Measurements from ENCODE around the gene HRCT1.

GRCh38 chr9:35856206-35856605, 49.8 kb upstream of the HRCT1 start:
- TF ChIP-seq, protein P1, sequence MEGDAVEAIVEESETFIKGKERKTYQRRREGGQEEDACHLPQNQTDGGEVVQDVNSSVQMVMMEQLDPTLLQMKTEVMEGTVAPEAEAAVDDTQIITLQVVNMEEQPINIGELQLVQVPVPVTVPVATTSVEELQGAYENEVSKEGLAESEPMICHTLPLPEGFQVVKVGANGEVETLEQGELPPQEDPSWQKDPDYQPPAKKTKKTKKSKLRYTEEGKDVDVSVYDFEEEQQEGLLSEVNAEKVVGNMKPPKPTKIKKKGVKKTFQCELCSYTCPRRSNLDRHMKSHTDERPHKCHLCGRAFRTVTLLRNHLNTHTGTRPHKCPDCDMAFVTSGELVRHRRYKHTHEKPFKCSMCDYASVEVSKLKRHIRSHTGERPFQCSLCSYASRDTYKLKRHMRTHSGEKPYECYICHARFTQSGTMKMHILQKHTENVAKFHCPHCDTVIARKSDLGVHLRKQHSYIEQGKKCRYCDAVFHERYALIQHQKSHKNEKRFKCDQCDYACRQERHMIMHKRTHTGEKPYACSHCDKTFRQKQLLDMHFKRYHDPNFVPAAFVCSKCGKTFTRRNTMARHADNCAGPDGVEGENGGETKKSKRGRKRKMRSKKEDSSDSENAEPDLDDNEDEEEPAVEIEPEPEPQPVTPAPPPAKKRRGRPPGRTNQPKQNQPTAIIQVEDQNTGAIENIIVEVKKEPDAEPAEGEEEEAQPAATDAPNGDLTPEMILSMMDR (conservative IDR thresholded peaks at IDR 0.05; ENCODE audit: low read length) = no peak
- TF ChIP-seq EZH2phosphoT487 (IDR thresholded peaks at IDR 0.05; ENCODE audit: borderline replicate concordance) = no peak
